ENCODE measurements around the gene NFAT5.
"Not testable (repeated sequence)": the region's sequence is repeated elsewhere in the genome, so short reads cannot be mapped to it uniquely, and the experiment has no call there.

GRCh38 chr16:69636563-69637146 lies 70.9 kb downstream of the NFAT5 start:
- TF ChIP-seq, protein P1, sequence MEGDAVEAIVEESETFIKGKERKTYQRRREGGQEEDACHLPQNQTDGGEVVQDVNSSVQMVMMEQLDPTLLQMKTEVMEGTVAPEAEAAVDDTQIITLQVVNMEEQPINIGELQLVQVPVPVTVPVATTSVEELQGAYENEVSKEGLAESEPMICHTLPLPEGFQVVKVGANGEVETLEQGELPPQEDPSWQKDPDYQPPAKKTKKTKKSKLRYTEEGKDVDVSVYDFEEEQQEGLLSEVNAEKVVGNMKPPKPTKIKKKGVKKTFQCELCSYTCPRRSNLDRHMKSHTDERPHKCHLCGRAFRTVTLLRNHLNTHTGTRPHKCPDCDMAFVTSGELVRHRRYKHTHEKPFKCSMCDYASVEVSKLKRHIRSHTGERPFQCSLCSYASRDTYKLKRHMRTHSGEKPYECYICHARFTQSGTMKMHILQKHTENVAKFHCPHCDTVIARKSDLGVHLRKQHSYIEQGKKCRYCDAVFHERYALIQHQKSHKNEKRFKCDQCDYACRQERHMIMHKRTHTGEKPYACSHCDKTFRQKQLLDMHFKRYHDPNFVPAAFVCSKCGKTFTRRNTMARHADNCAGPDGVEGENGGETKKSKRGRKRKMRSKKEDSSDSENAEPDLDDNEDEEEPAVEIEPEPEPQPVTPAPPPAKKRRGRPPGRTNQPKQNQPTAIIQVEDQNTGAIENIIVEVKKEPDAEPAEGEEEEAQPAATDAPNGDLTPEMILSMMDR (IDR thresholded peaks at IDR 0.05): not testable (repeated sequence)
- TF ChIP-seq POLR2A (IDR thresholded peaks at IDR 0.05): not testable (repeated sequence)
